IPS DF 6.9 (cell line): ENCODE results near the gene R3HCC1L.

Experiments
- DNase-seq: peaks from one replicate; pipeline ENCODE4 v3.0.0-alpha.2; 2013; ENCODE audit warnings: low read depth, low spot score
- H3K27ac ChIP-seq: one replicate; pipeline ENCODE4 v1.5.1; 2013; ENCODE audit warnings: low read length, control low read depth
- H3K27me3 ChIP-seq: 2 replicates; pipeline ENCODE4 v1.6.1; 2013; ENCODE audit warnings: mild to moderate bottlenecking, low read length; ENCODE audit not compliant: control insufficient read depth, insufficient read depth
- H3K36me3 ChIP-seq: 2 replicates; pipeline ENCODE4 v1.6.1; 2013; ENCODE audit warnings: low read length; ENCODE audit not compliant: control insufficient read depth, insufficient read depth
- H3K4me1 ChIP-seq: 2 replicates; pipeline ENCODE4 v1.6.1; 2013; ENCODE audit warnings: low read length; ENCODE audit not compliant: control insufficient read depth, insufficient read depth
- H3K4me3 ChIP-seq: 2 replicates; pipeline ENCODE4 v1.5.1; 2013; ENCODE audit warnings: mild to moderate bottlenecking, low read length
- H3K9me3 ChIP-seq: 2 replicates; pipeline ENCODE4 v1.6.1; 2013; ENCODE audit warnings: low read length, inconsistent platforms; ENCODE audit not compliant: control insufficient read depth, insufficient read depth
- WGBS: extraction: QIAGEN DNeasy Blood & Tissue Kit; methylation state at CpG from one replicate; pipeline ENCODE4 v1.1.7; 2013; ENCODE audit warnings: mixed read lengths, missing lambda C conversion rate; ENCODE audit not compliant: insufficient read length, insufficient coverage; 5-methylcytosine and 5-hydroxymethylcytosine counted together

R3HCC1L gene

GRCh38 chr10:98257961-98258360 lies 123.5 kb downstream of the R3HCC1L start:
- H3K4me3 ChIP-seq, result no peak overlapping the region
- no peak overlapping the region for H3K27ac ChIP-seq
- no CpG with 5 or more reads among the region's 16 CpGs for WGBS
- H3K36me3 ChIP-seq, result no peaks in the 10 kb centered on the region
- no peaks in the 10 kb centered on the region for H3K4me1 ChIP-seq
- H3K27me3 ChIP-seq, result no peaks in the 10 kb centered on the region
- no peak for DNase-seq
- H3K9me3 ChIP-seq, result no peaks in the 10 kb centered on the region

- Histone ChIP-seq H3K27me3 (no peaks in the 10 kb centered on the region), H3K36me3 (no peaks in the 10 kb centered on the region), H3K27ac (no peak overlapping the region), H3K9me3 (no peaks in the 10 kb centered on the region), H3K4me1 (no peaks in the 10 kb centered on the region), H3K4me3 (no peak overlapping the region)
- no peak for DNase-seq
- no CpG with 5 or more reads among the region's 13 CpGs for WGBS
These were observed 124.4 kb downstream of the R3HCC1L start for GRCh38 chr10:98258683-98259454.

GRCh38 chr10:98259606-98260315 lies 125.3 kb downstream of the R3HCC1L start:
- Histone ChIP-seq H3K4me3 (no peak overlapping the region), H3K4me1 (no peaks in the 10 kb centered on the region), H3K9me3 (no peaks in the 10 kb centered on the region), H3K27ac (no peak overlapping the region), H3K27me3 (no peaks in the 10 kb centered on the region), H3K36me3 (no peaks in the 10 kb centered on the region)
- WGBS, result no CpG with 5 or more reads among the region's 14 CpGs
- DNase-seq, result no peak

GRCh38 chr10:98260350-98260749 lies 125.9 kb downstream of the R3HCC1L start:
- Histone ChIP-seq H3K27ac (no peak overlapping the region), H3K4me3 (no peak overlapping the region), H3K27me3 (no peaks in the 10 kb centered on the region), H3K4me1 (no peaks in the 10 kb centered on the region), H3K36me3 (no peaks in the 10 kb centered on the region), H3K9me3 (no peaks in the 10 kb centered on the region)
- WGBS, result no CpG with 5 or more reads among the region's 9 CpGs
- DNase-seq, result no peak

GRCh38 chr10:98260752-98261151 lies 126.3 kb downstream of the R3HCC1L start:
- Histone ChIP-seq H3K27ac (no peak overlapping the region), H3K9me3 (no peaks in the 10 kb centered on the region)
- no CpG with 5 or more reads among the region's 14 CpGs for WGBS

GRCh38 chr10:98261436-98262277 lies 127.2 kb downstream of the R3HCC1L start:
- H3K27me3 ChIP-seq, result no peaks in the 10 kb centered on the region
- H3K36me3 ChIP-seq, result no peaks in the 10 kb centered on the region
- H3K4me3 ChIP-seq, result no peak overlapping the region
- no CpG with 5 or more reads among the region's 15 CpGs for WGBS
- no peak overlapping the region for H3K27ac ChIP-seq
- H3K4me1 ChIP-seq, result no peaks in the 10 kb centered on the region
- DNase-seq, result no peak
- no peaks in the 10 kb centered on the region for H3K9me3 ChIP-seq

More at GRCh38 chr10:98260752-98261151, 126.3 kb downstream of the R3HCC1L start:
- H3K4me1 ChIP-seq, result no peaks in the 10 kb centered on the region
- DNase-seq, result no peak
- no peak overlapping the region for H3K4me3 ChIP-seq
- H3K27me3 ChIP-seq, result no peaks in the 10 kb centered on the region
- H3K36me3 ChIP-seq, result no peaks in the 10 kb centered on the region

- H3K4me1 ChIP-seq, result no peaks in the 10 kb centered on the region
- no peak overlapping the region for H3K4me3 ChIP-seq
- H3K9me3 ChIP-seq, result no peaks in the 10 kb centered on the region
- no peaks in the 10 kb centered on the region for H3K36me3 ChIP-seq
- DNase-seq, result peak; percentile 35
- no peak overlapping the region for H3K27ac ChIP-seq
- no peaks in the 10 kb centered on the region for H3K27me3 ChIP-seq
- WGBS, result no CpG with 5 or more reads among the region's 7 CpGs
These were observed 128.1 kb downstream of the R3HCC1L start for GRCh38 chr10:98262571-98262970.

- Histone ChIP-seq H3K4me1 (peaks cover 2% of the 10 kb centered on the region; the same call in 1 of the 2 replicates), H3K27ac (no peak overlapping the region), H3K36me3 (no peaks in the 10 kb centered on the region), H3K27me3 (no peaks in the 10 kb centered on the region), H3K9me3 (no peaks in the 10 kb centered on the region), H3K4me3 (no peak overlapping the region)
- no CpG with 5 or more reads among the region's 7 CpGs for WGBS
- no peak for DNase-seq
These were observed 128.6 kb downstream of the R3HCC1L start for GRCh38 chr10:98263088-98263487.

GRCh38 chr10:98264378-98265065 lies 130.1 kb downstream of the R3HCC1L start:
- H3K4me1 ChIP-seq, result peaks cover 3% of the 10 kb centered on the region; the same call in 1 of the 2 replicates
- no peak for DNase-seq
- no CpG with 5 or more reads among the region's 12 CpGs for WGBS
- no peak overlapping the region for H3K27ac ChIP-seq
- no peaks in the 10 kb centered on the region for H3K9me3 ChIP-seq
- H3K27me3 ChIP-seq, result peaks cover 2% of the 10 kb centered on the region; the same call in 1 of the 2 replicates
- H3K36me3 ChIP-seq, result no peaks in the 10 kb centered on the region
- no peak overlapping the region for H3K4me3 ChIP-seq
